SK-N-SH (cell line): ENCODE data around the gene NFATC4. TPM values are rescaled to one million over a fixed set of nuclear protein-coding genes. Genes with fewer than 3 reads are reported as not detected.

Experiments used
- CTCF ChIA-PET: fragments of 300-600, 350-600 bp; formaldehyde crosslinking; extraction: SDS; loops from one replicate; lab custom pipeline; 2021; lab: Yijun Ruan, JAX
- POLR2A ChIA-PET: fragments of 350-600 bp; sonication (Branson Sonifier 250); formaldehyde crosslinking; extraction: SDS; loops from one replicate; lab custom pipeline; 2020; ENCODE audit warnings: antibody characterized with exemption, inconsistent platforms; lab: Yijun Ruan, JAX
- DNase-seq: peaks from one replicate; pipeline ENCODE4 v3.0.0; 2012
- H2AFZ ChIP-seq: fragments of 200-600 bp; sonication (generic); 2 replicates; pipeline ENCODE4 v1.8.1; 2016; ENCODE audit warnings: antibody characterized with exemption, mild to moderate bottlenecking, low read depth
- H3F3A ChIP-seq: fragments of 200-600 bp; sonication (generic); replicated peaks from 2 replicates; pipeline ENCODE3; 2016; ENCODE audit warnings: antibody characterized with exemption, mild to moderate bottlenecking; ENCODE audit not compliant: insufficient read depth
- H3K27ac ChIP-seq, 2 experiments: fragments of 200-500 bp in 1 of 2; fragments of 200-600 bp in 1 of 2; sonication (Bioruptor generic) in 1 of 2; sonication (generic), shearing (Covaris generic) in 1 of 2; 2 replicates each; pipeline versions ENCODE4 v1.5.1 to v1.6.1; 2014 to 2016; ENCODE audit warnings: low read depth in 2 of 2, inconsistent platforms in 1 of 2, low read length in 1 of 2, mild to moderate bottlenecking in 1 of 2, mixed read lengths in 1 of 2
- H3K27me3 ChIP-seq: fragments of 200-600 bp; sonication (generic), shearing (Covaris generic); 2 replicates; pipeline ENCODE4 v1.6.1; 2016; ENCODE audit warnings: mixed run types; ENCODE audit not compliant: insufficient read depth
- H3K36me3 ChIP-seq, 2 experiments: fragments of 200-500 bp in 1 of 2; fragments of 200-600 bp in 1 of 2; sonication (Bioruptor generic) in 1 of 2; sonication (generic) in 1 of 2; replicated peaks in 1 of 2; 2 replicates each; pipeline versions ENCODE3 to v1.5.1; 2014 to 2016; ENCODE audit warnings: low read length in 1 of 2, mild to moderate bottlenecking in 1 of 2; ENCODE audit not compliant: insufficient read depth in 2 of 2, control insufficient read depth in 1 of 2
- H3K4me1 ChIP-seq, 2 experiments: fragments of 200-500 bp in 1 of 2; fragments of 200-600 bp in 1 of 2; sonication (Bioruptor generic) in 1 of 2; sonication (generic), shearing (Covaris generic) in 1 of 2; 2 replicates each; pipeline versions ENCODE4 v1.5.1 to v1.6.1; 2014 to 2016; ENCODE audit warnings: low read depth in 1 of 2, low read length in 1 of 2, mixed run types in 1 of 2; ENCODE audit not compliant: insufficient read depth in 2 of 2, control insufficient read depth in 1 of 2
- H3K4me2 ChIP-seq: fragments of 200-600 bp; sonication (generic), shearing (Covaris generic); 2 replicates; pipeline ENCODE4 v1.6.1; 2017; ENCODE audit warnings: mixed run types
- H3K4me3 ChIP-seq, 2 experiments: fragments of 200-500 bp in 1 of 2; fragments of 200-600 bp in 1 of 2; sonication (Bioruptor generic) in 1 of 2; sonication (generic), shearing (Covaris generic) in 1 of 2; 2 replicates each; pipeline versions ENCODE4 v1.5.1 to v1.8.1; 2014 to 2016; ENCODE audit warnings: low read depth in 2 of 2, inconsistent platforms in 1 of 2, low read length in 1 of 2, mild to moderate bottlenecking in 1 of 2, mixed read lengths in 1 of 2, moderate library complexity in 1 of 2
- H3K79me2 ChIP-seq: fragments of 200-600 bp; sonication (generic); 2 replicates; pipeline ENCODE4 v1.8.1; 2017; ENCODE audit warnings: mild to moderate bottlenecking; ENCODE audit not compliant: insufficient read depth
- H3K9ac ChIP-seq: fragments of 200-600 bp; sonication (generic); 2 replicates; pipeline ENCODE4 v1.6.1; 2017; ENCODE audit warnings: mixed run types
- H3K9me2 ChIP-seq: fragments of 200-600 bp; sonication (generic); 2 replicates; pipeline ENCODE4 v1.6.1; 2017; ENCODE audit warnings: mixed run types
- H3K9me3 ChIP-seq: fragments of 200-600 bp; sonication (generic); 2 replicates; pipeline ENCODE4 v1.6.1; 2017; ENCODE audit warnings: mixed run types, mild to moderate bottlenecking, moderate library complexity
- H4K20me1 ChIP-seq: fragments of 200-600 bp; sonication (generic); 2 replicates; pipeline ENCODE4 v1.6.1; 2017; ENCODE audit warnings: mild to moderate bottlenecking, mixed run types; ENCODE audit not compliant: insufficient read depth
- CHD2 ChIP-seq: fragments of 150-350 bp; IDR thresholded peaks from 2 replicates; pipeline ENCODE4 v1.6.1; 2018; ENCODE audit warnings: low read length; ENCODE audit not compliant: partially characterized antibody
- ELF1 ChIP-seq: IDR thresholded peaks from 2 replicates; pipeline ENCODE4 v1.4.0; 2012
- FOSL2 ChIP-seq: IDR thresholded peaks from 2 replicates; pipeline ENCODE4 v1.4.0; 2012; ENCODE audit warnings: low read depth, mild to moderate bottlenecking, moderate library complexity, borderline replicate concordance
- FOXJ3 ChIP-seq: sonication (generic); formaldehyde crosslinking; IDR thresholded peaks from 2 replicates; pipeline ENCODE4 v1.5.1; 2020; ENCODE audit warnings: mild to moderate bottlenecking, missing genetic modification reagents
- GABPA ChIP-seq: IDR thresholded peaks from 2 replicates; pipeline ENCODE4 v1.4.0; 2012; ENCODE audit warnings: low read depth, mild to moderate bottlenecking
- MEF2A ChIP-seq: IDR thresholded peaks from 2 replicates; pipeline ENCODE4 v1.4.0; 2012; ENCODE audit warnings: low read depth, borderline replicate concordance
- MXI1 ChIP-seq: IDR thresholded peaks from 2 replicates; pipeline ENCODE4 v1.6.1; 2012; ENCODE audit warnings: mild to moderate bottlenecking, low read depth, low read length, improper control_type of control experiment
- NFIC ChIP-seq: IDR thresholded peaks from 2 replicates; pipeline ENCODE4 v1.4.0; 2012; ENCODE audit warnings: borderline replicate concordance
- RCOR1 ChIP-seq: fragments of 150-350 bp; IDR thresholded peaks from 2 replicates; pipeline ENCODE4 v1.6.1; 2017; ENCODE audit warnings: antibody characterized with exemption, low read length
- RXRA ChIP-seq: IDR thresholded peaks from 2 replicates; pipeline ENCODE4 v1.4.0; 2012; ENCODE audit warnings: low read depth, mild to moderate bottlenecking, borderline replicate concordance
- TAF1 ChIP-seq: IDR thresholded peaks from 2 replicates; pipeline ENCODE4 v1.6.1; 2012; ENCODE audit warnings: low read depth, mild to moderate bottlenecking, low read length, moderate library complexity, borderline replicate concordance
- WGBS: methylation state at CpG from one replicate; pipeline ENCODE4 v1.1.6; 2017; ENCODE audit warnings: low lambda C conversion rate; 5-methylcytosine and 5-hydroxymethylcytosine counted together
- polyA plus RNA-seq, 3 experiments: library from polyadenylated mRNA; depleted of rRNA; stranded (reverse); fragments of >200 nt; gene quantifications; 2 replicates each; pipeline ENCODE4 v1.2.3, GENCODE V29; 2012
- TF ChIP-seq, protein P1 (sequence below): IDR thresholded peaks from 2 replicates; pipeline ENCODE4 v1.4.0; 2012; ENCODE audit warnings: low read depth
- TF ChIP-seq, protein P2 (sequence below): fragments of 150-350 bp; IDR thresholded peaks from 2 replicates; pipeline ENCODE4 v1.6.1; 2017; ENCODE audit warnings: antibody characterized with exemption, low read length, low read depth, borderline replicate concordance
- TF ChIP-seq, protein P3 (sequence below): fragments of 150-350 bp; IDR thresholded peaks from 2 replicates; pipeline ENCODE4 v1.6.1; 2016; ENCODE audit warnings: mild to moderate bottlenecking, low read depth, low read length
- TF ChIP-seq, protein P4 (sequence below): IDR thresholded peaks from 2 replicates; pipeline ENCODE4 v1.4.0; 2012; ENCODE audit warnings: low read depth, borderline replicate concordance

Gene NFATC4
- polyA plus RNA-seq, 1 of the 3 experiments (the other 2 are of a cell fraction): 25.3 TPM

DNA sequence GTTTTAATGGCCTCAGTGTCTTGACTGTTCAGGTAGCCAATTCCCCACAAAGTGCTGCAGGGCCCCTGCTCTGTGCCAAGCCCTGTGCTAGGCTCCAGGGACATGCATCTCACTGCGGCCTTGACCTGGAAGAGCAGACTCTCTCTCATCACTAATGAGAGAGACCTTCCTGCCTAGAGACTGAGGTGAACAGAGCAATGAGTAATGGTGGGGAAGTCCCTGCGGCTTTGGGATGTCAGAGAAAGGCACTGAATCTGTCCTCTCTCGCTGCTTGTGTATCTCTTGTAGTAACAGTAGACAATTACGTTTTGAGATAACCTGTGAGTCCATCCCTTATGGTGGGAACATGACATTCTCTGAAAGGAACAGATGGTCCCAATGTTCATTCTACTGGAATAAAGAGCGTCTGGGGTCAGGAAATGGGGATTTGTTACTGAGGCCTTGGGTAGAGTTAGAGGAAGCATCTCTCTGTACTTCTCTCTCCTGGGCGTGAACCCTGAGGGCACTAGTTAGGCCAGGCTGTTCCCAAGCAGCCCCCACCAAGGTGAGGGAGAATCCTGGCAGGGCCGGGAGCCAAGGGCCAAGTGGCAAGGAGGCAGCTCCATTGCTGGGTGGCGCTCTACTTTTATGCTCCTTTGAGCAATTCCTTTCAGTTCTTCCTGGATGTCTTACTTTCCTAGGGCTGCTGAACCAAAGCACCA, 13.5 kb downstream of the NFATC4 start:
- H3K79me2 ChIP-seq: no peaks in the 10 kb centered on the region
- H3K27ac ChIP-seq: peak overlapping the region in 1 of 2 experiments; percentile 44; a peak in 1 of 4 replicates
- POLR2A ChIA-PET: no interaction called here
- no peaks in the 10 kb centered on the region for H3F3A ChIP-seq
- H3K9me3 ChIP-seq: no peaks in the 10 kb centered on the region
- H3K27me3 ChIP-seq: no peaks in the 10 kb centered on the region
- 81% methylated on average over 5 of the region's 8 CpGs for WGBS
- CTCF ChIA-PET: interaction anchor here (0.7 to 2.1 kb wide), 5 partner anchors 15 to 51 kb away, joined by 3 to 12 read pairs (median 4); no protein-coding TSS in a partner anchor
- DNase-seq: no peak
- H3K9me2 ChIP-seq: no peaks in the 10 kb centered on the region
- no peaks in the 10 kb centered on the region for H4K20me1 ChIP-seq
- H3K4me2 ChIP-seq: no peak overlapping the region
- H3K4me1 ChIP-seq: peaks cover 0 to 17% of the 10 kb centered on the region in 2 experiments; a peak in 1 of 4 replicates
- H3K36me3 ChIP-seq: peaks cover 0 to 7% of the 10 kb centered on the region in 2 experiments
- TF ChIP-seq, protein P1, sequence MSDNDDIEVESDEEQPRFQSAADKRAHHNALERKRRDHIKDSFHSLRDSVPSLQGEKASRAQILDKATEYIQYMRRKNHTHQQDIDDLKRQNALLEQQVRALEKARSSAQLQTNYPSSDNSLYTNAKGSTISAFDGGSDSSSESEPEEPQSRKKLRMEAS: no peak
- TF ChIP-seq ELF1: no peak
- TF ChIP-seq, protein P2, sequence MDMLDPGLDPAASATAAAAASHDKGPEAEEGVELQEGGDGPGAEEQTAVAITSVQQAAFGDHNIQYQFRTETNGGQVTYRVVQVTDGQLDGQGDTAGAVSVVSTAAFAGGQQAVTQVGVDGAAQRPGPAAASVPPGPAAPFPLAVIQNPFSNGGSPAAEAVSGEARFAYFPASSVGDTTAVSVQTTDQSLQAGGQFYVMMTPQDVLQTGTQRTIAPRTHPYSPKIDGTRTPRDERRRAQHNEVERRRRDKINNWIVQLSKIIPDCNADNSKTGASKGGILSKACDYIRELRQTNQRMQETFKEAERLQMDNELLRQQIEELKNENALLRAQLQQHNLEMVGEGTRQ: no peak
- TF ChIP-seq RXRA: no peak
- no peak for TF ChIP-seq MEF2A
- TF ChIP-seq FOSL2: no peak
- TF ChIP-seq MXI1: no peak
- TF ChIP-seq FOXJ3 (CRISPR knock-in tag): no peak
- no peak for TF ChIP-seq CHD2
- TF ChIP-seq RCOR1: no peak
- TF ChIP-seq GABPA: no peak
- TF ChIP-seq, protein P3, sequence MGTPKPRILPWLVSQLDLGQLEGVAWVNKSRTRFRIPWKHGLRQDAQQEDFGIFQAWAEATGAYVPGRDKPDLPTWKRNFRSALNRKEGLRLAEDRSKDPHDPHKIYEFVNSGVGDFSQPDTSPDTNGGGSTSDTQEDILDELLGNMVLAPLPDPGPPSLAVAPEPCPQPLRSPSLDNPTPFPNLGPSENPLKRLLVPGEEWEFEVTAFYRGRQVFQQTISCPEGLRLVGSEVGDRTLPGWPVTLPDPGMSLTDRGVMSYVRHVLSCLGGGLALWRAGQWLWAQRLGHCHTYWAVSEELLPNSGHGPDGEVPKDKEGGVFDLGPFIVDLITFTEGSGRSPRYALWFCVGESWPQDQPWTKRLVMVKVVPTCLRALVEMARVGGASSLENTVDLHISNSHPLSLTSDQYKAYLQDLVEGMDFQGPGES: no peak
- no peak for TF ChIP-seq NFIC
- TF ChIP-seq TAF1: no peak
- TF ChIP-seq, protein P4, sequence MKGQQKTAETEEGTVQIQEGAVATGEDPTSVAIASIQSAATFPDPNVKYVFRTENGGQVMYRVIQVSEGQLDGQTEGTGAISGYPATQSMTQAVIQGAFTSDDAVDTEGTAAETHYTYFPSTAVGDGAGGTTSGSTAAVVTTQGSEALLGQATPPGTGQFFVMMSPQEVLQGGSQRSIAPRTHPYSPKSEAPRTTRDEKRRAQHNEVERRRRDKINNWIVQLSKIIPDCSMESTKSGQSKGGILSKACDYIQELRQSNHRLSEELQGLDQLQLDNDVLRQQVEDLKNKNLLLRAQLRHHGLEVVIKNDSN: no peak
- H2AFZ ChIP-seq: no peak overlapping the region
- H3K4me3 ChIP-seq: no peak overlapping the region
- H3K9ac ChIP-seq: no peak overlapping the region
